Mucosa of descending colon (tissue), 3 donors: ENCODE data around the gene MTPN. TPM values are rescaled to one million over a fixed set of nuclear protein-coding genes. Genes with fewer than 3 reads are reported as not detected.
A peak's percentile ranks its signal among the peaks of the same experiment; 100 is the strongest.

Experiments used
- ATAC-seq: fragments of 200-7000 bp; cut with Tn5 transposase; one replicate; pipeline ENCODE4 v1.9.1; 2020; ENCODE audit warnings: mild to moderate bottlenecking, moderate library complexity
- DNase-seq, 3 donors: peaks; one replicate each; pipeline ENCODE4 v3.0.0-alpha.2; 2020
- H3K36me3 ChIP-seq: fragments of 200-600 bp; one replicate; pipeline ENCODE4 v1.8.0; 2021; ENCODE audit warnings: low read depth, mild to moderate bottlenecking
- H3K4me1 ChIP-seq: fragments of 200-600 bp; one replicate; pipeline ENCODE4 v1.8.0; 2021; ENCODE audit warnings: low read depth, mild to moderate bottlenecking
- H3K4me3 ChIP-seq: fragments of 200-600 bp; one replicate; pipeline ENCODE4 v1.8.0; 2021; ENCODE audit warnings: mild to moderate bottlenecking
- H3K9me3 ChIP-seq: fragments of 200-600 bp; one replicate; pipeline ENCODE4 v1.8.0; 2021; ENCODE audit warnings: mild to moderate bottlenecking
- intact Hi-C, 2 donors: fragments of 100-400 bp; cut with DNase I in 1 of 2; cut with micrococcal nuclease in 1 of 2; formaldehyde crosslinking; loops; one replicate each; pipeline versions ENCODE4 v1.11.0 to v1.11.1; 2022; cut with DNase I, micrococcal nuclease
- long read RNA-seq, 2 donors: library from polyadenylated mRNA; unstranded; transcript quantifications; one replicate each; pipeline ENCODE4 v2.0.0, GENCODE V29; 2019 to 2021
- total RNA-seq, 3 donors: library from RNA; stranded (reverse); fragmentation: NEBNext Ultra II Directional in 2 of 3; extraction: Animal tissue kit (Norgen Biotek cat#: 25700) in 2 of 3; gene quantifications; one replicate each; pipeline versions ENCODE4 v1.2.1 to v1.2.4, GENCODE V29; 2021 to 2023
- TF ChIP-seq, protein P1 (sequence below): fragments of 200-600 bp; IDR thresholded peaks from one replicate; pipeline ENCODE4 v1.8.0; 2022; ENCODE audit warnings: antibody characterized with exemption, mild to moderate bottlenecking
- donor health status: DM: no; HTN: no; CAD: no; lungs with moderate emphysema.
- donor health status: DM: no; HTN: no; CAD: no.
- donor health status: DM: no; HTN: yes; CAD: no.

The MTPN gene
- total RNA-seq = 10 to 100 TPM; 93.1 to 97.9 (median 97.0) TPM
- long read RNA-seq, donor 1, transcript MTPN-201 (4 exons, 3,738 nt) = major isoform, 24 of 25 reads
- long read RNA-seq, donor 1, partial matches to known transcripts = 1 of 25 reads
- long read RNA-seq, donor 1, other reads (novel, unspliced or antisense) = 0 of 25 reads
- long read RNA-seq, donor 2, transcript MTPN-201 (4 exons, 3,738 nt) = major isoform, 38 of 38 reads
- long read RNA-seq, donor 2, partial matches to known transcripts = 0 of 38 reads
- long read RNA-seq, donor 2, other reads (novel, unspliced or antisense) = 0 of 38 reads

DNA sequence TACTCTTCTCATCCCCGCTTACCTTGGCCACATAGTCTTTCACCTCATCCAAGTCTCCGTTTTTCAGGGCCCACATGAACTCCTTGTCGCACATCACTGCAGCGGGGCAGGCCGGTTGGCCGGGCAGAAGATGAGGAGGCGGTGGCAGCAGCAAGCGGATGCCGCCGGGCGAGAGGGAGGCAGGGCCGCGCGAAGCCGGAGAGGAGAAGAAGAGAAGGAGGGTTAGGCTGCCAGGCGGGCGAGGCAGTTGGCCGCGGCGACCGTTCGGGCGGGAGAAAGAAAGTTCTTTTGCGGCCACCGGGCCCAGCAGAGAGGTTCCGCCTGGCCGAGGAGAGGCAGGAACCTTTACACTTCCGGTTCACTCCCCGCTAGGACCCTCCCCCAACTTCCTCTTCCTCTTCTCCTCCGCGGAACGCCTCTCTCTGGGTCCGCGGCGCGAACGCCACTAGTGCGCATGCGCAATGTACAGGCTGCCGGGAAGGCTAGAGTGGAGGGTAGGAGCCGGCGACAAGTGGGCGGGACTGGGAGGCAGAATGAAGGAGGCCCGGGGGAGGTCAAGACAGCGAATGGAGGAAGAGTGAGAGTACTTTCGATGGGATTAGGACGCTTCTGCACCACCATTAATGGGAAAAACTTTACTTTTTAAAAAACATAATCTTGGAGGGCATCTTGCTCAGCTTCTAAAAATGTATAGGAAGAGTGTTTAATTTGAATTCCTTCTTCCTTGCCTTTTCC lies at the start of gene MTPN:
MTPN (minus strand) TSS at position 353 of the 735 bp plus-strand sequence; CDS start at position 94, 259 bp downstream.
- H3K36me3 ChIP-seq = no peaks in the 10 kb centered on the region
- TF ChIP-seq, protein P1, sequence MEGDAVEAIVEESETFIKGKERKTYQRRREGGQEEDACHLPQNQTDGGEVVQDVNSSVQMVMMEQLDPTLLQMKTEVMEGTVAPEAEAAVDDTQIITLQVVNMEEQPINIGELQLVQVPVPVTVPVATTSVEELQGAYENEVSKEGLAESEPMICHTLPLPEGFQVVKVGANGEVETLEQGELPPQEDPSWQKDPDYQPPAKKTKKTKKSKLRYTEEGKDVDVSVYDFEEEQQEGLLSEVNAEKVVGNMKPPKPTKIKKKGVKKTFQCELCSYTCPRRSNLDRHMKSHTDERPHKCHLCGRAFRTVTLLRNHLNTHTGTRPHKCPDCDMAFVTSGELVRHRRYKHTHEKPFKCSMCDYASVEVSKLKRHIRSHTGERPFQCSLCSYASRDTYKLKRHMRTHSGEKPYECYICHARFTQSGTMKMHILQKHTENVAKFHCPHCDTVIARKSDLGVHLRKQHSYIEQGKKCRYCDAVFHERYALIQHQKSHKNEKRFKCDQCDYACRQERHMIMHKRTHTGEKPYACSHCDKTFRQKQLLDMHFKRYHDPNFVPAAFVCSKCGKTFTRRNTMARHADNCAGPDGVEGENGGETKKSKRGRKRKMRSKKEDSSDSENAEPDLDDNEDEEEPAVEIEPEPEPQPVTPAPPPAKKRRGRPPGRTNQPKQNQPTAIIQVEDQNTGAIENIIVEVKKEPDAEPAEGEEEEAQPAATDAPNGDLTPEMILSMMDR = no peak
- intact Hi-C loops = no loop called here
- no peaks in the 10 kb centered on the region for H3K9me3 ChIP-seq
- peaks cover 11% of the 10 kb centered on the region for H3K4me1 ChIP-seq
- DNase-seq = peak; percentile 99 to 100 (median 99)
- peak; percentile 98 for ATAC-seq
- peak within 1 kb of the TSS; percentile 90 for H3K4me3 ChIP-seq

DNA sequence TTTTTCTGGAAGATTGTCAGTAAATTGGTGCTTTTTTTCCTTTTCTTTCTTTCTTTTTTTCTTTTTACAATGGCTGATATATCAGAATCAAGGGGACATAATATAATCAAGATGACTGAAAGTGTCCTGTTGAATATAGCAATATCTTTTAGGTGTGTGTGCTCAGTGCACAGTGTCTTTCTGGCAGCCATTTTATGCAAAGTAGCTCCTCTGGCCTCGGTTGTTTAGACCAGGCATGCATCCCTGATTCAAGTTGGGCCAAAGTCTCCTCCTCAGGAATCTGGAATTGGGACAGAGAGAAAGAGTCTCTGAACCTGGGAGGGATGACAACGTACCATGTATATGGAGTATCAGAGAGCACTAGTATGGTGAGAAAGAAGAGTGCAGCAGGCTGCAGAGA lies 49.0 kb upstream of the MTPN start:
- TF ChIP-seq, protein P1 = no peak
- Histone ChIP-seq H3K4me1 (no peaks in the 10 kb centered on the region), H3K9me3 (no peaks in the 10 kb centered on the region), H3K36me3 (no peaks in the 10 kb centered on the region), H3K4me3 (no peak overlapping the region)
- ATAC-seq (no peak), DNase-seq (no peak)
- intact Hi-C loops = no loop called here

DNA sequence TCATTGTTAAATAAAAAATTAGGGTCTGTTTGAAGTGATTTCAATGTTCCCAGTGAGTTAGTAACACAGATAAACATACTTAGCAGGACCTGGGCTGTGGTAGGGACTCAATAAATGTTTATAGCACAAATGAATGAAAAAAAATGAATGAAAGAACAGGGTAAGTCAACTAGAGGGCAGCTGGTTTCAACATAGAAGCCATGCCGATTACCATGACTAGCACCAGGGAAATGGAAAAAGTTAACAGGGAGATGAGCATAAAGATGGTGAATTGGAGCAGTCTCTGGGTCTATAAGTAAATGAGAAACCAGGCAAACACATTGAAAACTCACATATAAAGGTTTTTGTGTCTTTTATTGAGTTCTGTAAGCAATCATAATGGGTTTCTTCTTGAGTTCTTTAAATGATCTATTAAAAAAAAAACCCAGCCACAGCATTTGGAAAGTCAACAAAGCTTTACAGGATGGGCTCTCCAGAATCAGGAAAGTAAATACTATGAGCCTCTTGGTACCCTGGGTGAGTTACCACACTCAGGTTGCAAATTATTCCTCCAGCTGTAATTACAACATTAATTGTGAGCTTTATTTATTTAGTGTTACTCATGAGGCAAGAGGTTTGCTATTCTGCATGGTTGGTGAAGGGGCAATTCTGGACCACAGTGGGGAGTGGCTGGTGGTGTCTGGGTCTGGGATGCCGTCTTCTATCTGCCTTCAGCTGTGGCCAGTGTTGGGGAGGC lies 46.1 kb upstream of the MTPN start:
- Histone ChIP-seq H3K36me3 (no peaks in the 10 kb centered on the region), H3K4me3 (no peak overlapping the region), H3K4me1 (no peaks in the 10 kb centered on the region), H3K9me3 (no peaks in the 10 kb centered on the region)
- ATAC-seq (no peak), DNase-seq (no peak)
- TF ChIP-seq, protein P1 = no peak
- intact Hi-C loops = no loop called here

DNA sequence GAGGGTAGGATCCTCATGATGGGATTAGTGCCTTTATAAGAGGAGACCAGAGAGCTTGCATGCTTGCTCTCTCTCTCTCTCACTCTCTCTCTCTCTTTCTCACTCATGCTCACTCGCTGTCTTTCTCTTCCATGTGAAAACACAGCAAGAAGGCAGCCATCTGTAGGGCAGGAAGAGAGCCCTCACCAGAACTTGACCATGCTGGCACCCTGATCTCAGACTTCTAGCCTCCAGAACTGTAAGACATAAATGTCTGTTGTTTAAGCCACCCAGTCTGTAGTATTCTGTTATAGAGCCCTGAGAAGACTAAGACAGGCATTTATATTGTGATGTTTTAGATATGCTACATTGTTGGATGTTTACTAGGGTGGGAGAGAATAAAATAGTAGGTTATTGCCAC lies 43.4 kb upstream of the MTPN start:
- ATAC-seq (no peak), DNase-seq (no peak)
- Histone ChIP-seq H3K9me3 (no peaks in the 10 kb centered on the region), H3K36me3 (no peaks in the 10 kb centered on the region), H3K4me1 (no peaks in the 10 kb centered on the region), H3K4me3 (no peak overlapping the region)
- intact Hi-C loops = no loop called here
- TF ChIP-seq, protein P1 = no peak

GRCh38 chr7:136018104-136018503 lies 40.9 kb upstream of the MTPN start:
- intact Hi-C loops = no loop called here
- TF ChIP-seq, protein P1 = no peak
- Histone ChIP-seq H3K9me3 (no peaks in the 10 kb centered on the region), H3K36me3 (no peaks in the 10 kb centered on the region), H3K4me3 (no peak overlapping the region), H3K4me1 (no peaks in the 10 kb centered on the region)
- ATAC-seq = no peak
- DNase-seq = no peak
